ENCODE results near the gene POLD3.
"Not testable (repeated sequence)": the region's sequence is repeated elsewhere in the genome, so short reads cannot be mapped to it uniquely, and the experiment has no call there.

POLD3 gene

DNA sequence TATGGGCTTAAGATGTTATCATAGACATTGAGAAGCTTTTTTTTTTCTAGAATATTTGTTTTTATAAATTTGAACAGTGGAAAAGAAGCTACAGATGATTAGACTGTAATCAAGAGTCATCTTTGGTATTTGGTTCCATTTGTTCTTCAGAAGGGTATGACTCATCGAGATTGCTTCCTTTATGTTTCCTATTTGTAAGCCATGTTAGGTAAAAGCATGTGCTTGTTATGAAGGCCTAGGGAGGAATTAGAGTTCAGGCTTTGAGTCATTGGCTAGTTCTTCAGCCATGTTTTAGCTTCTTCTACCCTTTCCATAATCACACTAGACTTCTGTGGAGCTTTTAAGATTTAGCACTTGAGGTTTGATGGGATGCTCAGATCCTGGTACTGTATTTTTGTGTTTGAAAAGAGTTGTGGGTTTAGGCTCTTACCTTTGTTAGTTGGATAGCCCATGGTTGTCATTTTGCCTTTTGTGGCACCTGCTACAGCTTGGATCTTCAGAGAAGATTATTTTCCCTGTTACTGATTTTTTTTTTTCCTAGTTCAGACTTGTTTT, 44.3 kb downstream of the POLD3 start:
- DNase-seq (ENCODE audit: low read depth in 2 of 2) = peak; percentile 58 to 62

DNA sequence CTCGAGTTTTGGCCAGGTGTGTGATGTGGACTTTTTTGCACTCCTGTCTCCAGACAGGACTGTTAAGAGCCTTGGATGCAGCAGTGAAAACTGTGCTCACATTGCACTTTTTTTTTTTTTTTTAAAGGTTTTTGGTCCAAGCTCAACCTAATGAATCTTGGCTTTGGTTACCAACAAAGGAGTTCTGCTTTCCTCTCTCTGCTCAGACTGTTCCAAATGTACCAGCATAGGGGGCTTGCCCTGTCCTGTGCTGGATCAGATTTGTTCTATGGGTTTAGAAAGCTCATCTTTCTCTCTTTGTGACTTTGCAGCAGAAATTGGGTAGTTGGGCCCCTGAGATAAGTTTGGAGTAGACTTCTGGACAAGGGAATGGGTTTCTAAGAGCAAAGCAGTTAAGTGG, 45.3 kb downstream of the POLD3 start:
- no peak for DNase-seq (ENCODE audit: low read depth in 2 of 2)

DNA sequence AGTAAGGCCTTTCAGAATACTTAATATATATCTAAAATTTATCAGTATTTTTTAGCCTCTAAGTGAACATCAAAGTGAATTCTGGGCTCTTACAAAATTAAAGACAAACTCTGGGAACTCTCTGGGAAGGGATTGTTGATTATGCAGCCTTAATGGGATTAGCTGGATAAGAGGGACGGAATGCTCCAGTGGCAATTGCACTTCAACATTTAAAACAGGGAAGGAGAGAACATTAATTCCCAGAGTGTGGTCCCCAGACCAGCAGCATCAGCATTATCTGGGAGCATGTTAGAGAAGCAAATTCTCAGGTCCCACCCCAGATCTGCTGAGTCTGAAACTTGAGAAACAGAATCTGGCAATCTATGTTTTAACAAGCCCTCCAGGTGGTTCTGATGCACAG, 46.5 kb downstream of the POLD3 start:
- DNase-seq (ENCODE audit: low read depth in 2 of 2) = no peak

DNA sequence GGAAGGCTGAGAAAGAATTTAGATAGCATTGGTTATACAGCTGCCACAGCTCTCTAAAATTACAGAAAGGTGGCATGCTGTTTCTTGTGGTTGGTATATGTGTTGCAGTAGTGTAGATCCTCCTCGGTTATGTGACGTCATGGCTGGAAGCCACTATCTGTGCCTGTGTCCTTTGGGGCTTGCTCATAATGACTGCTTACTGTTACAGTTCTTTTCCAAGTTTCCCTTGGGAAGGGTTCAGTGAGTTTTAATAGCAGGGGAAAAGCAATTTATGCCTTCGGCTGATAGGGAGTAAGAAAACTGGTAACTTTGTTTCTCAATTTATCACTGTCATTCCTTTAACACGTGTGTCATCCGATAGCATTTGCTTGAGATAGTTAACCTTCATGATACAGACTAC, 47.2 kb downstream of the POLD3 start:
- DNase-seq (ENCODE audit: low read depth in 2 of 2) = no peak

DNA sequence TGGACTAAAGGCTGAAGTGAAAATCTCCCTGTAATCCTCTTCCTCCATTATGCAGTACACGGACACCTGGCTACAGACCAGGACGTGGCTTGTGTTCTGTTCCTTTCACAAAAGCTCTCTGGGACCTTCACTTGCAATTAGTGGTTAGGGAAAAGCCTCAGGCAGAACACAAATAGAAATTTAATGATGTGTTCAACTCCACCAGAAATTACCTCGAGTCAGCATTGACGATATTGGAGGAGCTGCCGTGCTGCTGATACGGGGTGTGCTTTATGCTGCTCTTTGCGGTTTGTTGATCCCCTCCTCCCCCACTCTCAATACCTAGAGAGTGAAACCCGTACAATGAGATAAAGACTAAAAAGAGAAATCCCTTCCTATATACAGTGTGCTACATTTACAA, 48.9 kb downstream of the POLD3 start:
- no peak for DNase-seq (ENCODE audit: low read depth in 2 of 2)

DNA sequence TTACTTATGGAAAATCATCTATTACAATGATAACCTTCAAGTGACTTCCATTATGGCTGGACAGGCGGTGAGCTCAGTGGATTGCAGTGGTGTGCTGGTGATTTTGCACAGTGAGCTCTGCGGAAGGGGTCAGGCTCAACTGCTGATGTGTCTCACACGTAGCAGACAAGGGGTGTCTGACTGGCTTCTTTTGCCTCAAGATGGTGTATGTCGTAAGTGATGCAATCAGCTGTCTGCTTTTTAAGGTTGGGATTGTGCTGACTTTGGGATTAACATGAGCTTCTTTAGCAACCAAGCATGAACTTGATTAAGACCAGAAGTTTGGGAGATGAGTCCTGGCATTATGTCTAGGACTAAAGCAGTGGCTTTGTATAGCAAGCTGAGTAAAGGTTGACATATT, 49.5 kb downstream of the POLD3 start:
- DNase-seq (ENCODE audit: low read depth in 2 of 2) = peak; percentile 13 to 18

DNA sequence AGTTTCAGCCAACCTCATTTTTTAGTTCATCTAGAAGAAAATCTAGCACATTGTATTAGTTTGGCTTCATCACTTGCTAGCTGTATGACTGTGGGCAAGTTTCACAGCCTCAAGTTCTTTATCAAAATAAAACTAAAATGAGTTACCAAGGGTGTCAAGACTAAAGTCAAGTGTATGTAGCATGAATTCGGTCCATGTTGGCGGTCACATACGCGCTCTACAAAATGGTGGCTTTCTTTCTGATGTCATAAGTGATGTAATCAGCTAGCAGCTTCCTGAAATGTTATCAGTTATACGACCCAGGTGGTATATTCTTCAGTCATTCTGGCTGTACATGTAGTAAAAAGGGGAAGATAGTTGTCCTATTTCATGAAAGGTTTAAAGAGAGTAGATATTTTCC, 50.5 kb downstream of the POLD3 start:
- DNase-seq (ENCODE audit: low read depth in 2 of 2) = no peak

DNA sequence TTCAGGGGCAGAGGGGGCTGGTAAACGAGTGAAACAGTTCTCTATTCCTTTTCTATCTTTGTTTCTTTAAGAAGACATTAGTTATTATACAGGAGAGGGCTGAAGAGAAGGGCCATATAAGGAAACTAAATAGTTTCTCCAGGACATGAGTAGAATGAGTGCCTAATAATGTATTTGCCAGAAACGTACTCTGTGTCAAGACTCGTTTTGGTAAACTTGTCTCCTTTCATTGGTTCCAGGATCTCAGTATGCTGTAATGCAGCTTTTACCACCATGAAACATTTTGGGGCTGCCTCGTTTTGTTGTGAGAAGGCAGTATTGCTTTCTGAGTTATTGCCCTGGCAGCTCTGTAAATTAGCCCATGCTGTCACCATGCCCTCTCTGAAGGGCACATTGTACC, 51.7 kb downstream of the POLD3 start:
- no peak for DNase-seq (ENCODE audit: low read depth in 2 of 2)

DNA sequence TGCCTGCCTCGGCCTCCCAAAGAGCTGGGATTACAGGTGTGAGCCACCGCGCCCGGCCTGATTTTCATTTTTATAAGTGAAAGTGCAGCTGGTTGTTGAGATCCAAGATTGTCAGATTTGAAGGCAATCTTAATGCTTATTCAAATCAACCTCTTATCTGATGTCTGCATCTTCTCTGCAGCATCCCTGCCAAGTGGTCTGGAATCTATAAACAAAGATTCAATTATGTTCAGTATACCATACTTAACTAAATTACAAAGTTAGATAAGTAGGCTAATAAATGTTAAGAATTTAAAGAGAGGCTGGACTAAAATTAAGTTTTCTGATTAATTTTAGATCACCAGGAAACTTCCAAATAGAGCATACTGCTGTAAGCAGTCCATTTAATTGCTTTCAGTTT, 53.8 kb downstream of the POLD3 start:
- no peak for DNase-seq (ENCODE audit: low read depth in 2 of 2)

DNA sequence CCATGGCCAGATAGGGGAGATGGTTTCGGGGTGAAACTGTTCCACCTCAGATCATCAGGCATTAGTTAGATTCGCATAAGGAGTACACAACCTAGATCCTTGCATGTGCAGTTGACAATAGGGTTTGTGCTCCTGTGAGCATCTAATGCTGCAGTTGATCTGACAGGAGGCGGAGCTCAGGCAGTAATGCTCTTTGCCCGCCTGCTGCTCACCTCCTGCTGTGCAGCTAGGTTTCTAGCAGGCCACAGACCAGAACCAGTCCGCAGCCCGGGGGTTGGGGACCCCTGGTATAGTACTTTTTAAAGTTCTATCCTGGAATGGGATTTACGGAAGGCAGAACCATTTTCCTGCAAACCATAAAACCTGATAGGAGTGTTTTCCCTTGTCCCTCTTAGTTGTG, 54.6 kb downstream of the POLD3 start:
- no peak for DNase-seq (ENCODE audit: low read depth in 2 of 2)

DNA sequence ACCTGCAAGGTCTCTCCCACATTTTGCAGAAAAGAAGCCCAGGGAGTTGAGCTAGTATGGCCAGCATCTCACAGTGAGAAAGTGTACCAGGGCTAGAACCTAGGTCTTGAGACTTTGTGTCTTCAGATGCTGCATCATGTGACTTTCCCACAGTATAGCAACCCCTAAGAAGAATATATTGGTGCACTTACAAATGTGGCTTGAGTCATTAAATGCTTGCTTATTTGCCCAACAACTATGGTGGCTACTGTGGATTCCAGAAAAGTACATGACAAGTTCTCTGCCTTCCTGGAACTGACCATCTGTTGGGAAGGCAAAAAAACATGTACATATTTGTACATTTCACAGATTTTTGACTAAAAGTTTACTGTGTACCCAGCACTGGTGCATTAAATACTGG, 55.0 kb downstream of the POLD3 start:
- DNase-seq (ENCODE audit: low read depth in 2 of 2) = no peak

DNA sequence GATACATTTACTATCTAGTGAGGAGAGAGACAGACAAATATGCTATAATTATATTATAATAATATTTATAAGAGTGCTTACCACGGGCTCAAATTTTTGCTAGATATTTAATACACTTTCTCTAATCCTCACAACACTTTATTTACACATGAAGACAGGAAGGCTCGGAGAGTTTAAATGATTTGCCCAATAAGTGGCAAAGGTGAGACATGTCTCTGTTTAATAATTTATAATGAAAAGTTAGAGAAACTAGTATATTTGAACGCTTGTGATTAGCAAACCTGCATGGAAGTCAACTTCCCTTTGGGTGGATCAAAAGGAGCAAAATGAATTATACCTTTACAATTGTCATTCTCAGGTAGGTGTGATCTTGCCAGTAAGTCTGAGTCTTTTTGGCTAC, 55.4 kb downstream of the POLD3 start:
- DNase-seq (ENCODE audit: low read depth in 2 of 2) = no peak

DNA sequence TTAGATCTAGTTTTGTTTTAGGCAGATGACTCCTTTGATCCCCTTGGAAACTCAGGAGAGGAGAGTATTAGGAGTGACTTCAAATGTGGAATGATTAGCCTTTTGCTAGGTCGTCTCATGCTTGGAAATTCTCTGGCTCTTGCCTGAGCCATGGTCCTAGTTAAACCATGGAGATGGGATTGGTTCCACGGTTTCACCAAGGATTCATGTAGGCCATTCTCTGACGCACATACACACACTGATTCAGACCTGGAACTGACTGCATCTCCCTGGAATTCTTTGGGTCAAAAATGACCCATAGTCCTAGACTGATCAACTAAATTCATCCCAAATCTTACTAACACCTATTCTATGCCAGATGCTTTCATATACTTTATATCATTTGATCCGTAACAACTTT, 56.5 kb downstream of the POLD3 start:
- DNase-seq (ENCODE audit: low read depth in 2 of 2) = no peak

DNA sequence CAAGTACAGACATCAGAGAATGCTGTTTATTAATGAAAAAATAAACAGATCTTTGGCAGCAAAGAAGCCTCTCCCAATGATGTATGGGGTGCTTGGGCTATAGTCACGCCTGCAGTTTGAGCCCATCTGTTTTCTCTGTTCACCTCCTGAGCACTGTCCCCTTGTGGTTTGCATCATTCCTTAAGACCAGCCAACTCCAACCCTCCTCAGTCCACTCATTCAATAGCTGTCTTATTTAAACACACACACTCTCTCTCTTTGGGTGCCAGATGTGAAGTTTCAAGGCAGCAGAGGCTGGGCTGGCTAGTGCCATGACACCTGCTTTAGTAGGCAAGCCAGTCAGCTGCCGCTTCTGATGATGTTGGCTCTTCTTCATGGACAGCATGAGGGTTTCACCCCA, 58.1 kb downstream of the POLD3 start:
- DNase-seq (ENCODE audit: low read depth in 2 of 2) = peak in 1 of 2 experiments; percentile 8

DNA sequence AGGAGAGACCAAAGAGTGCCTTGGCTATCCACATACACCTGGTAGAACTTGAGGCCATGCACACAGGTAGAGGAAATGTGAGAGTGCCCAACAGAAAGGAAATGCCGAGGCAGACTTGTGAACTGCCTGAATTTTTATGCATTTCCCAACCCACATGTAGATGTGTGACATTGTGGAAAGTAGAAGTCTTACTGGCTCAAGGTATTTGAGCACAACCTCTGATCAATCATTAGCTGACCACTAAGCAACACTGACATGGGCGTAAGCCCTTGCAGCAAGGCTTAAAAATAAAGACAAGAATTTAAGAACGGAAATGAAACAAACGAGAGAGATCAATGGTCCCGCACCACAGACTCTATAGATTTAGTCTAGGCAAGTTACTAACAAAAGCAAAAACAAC, 62.6 kb downstream of the POLD3 start:
- no peak for DNase-seq (ENCODE audit: low read depth in 2 of 2)

DNA sequence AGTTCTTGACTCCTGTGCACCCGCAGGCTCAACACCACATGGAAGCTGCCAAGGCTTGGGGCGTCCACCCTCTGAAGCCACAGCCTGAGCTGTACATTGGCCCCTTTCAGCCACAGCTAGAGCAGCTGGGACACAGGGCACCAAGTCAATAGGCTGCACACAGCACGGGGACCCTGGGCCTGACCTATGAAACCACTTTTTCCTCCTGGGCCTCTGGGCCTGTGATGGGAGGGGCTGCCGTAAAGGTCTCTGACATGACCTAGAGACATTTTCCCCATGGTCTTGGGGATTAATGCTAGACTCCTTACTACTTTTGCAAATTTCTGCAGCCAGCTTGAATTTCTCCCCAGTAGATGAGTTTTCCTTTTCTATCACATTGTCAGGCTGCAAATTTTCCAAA, 66.7 kb downstream of the POLD3 start:
- DNase-seq (ENCODE audit: low read depth in 2 of 2) = not testable (repeated sequence)

DNA sequence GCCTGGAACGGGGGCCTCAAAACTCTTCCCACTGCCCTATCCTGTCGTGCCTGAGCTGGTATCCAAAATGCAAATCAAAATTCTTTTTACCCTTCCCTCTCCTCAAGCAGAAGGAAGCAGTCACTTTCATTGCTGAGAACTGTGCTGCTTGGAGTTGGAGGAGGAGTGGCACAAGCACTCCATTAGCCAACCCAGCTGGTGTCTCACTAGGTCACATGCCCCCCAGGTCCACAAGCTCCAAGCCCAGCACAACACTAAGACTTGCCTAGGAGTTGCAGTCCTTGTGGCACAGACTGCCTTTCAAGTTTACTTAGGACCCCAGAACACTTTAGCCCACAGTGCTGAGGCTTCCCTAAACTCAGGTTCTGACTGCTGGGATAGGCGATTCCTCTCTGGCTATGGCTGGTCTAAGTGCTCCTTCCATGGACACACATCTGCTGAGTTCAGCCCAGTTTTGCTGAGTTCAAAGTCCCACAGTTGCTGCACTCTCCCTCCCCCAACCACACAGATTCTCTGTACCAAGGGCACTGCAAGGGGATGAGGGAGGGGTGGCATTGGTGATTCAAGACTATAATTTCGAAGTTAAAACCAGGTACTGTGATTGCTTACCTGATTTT, 70.2 kb downstream of the POLD3 start:
- no peak for DNase-seq (ENCODE audit: low read depth in 2 of 2)

DNA sequence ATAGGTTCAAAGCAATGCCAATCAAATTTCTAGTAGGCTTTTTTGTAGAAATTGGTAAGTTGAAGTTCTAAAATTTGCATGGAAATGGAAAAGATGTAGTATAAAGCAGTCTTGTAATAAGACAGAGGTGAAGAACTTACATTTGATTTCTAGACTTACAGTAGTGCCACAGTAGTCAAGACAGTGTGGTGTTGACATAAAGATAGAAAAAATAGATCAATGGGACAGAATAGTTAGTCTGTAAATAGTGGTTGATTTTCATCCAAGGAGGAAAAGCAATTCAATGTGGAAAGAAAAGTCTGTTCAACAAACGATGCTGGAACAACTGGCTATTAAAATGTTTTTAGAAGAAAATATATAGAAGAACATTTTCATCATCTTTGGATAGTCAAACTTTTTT, 70.9 kb downstream of the POLD3 start:
- DNase-seq (ENCODE audit: low read depth in 2 of 2) = no peak

DNA sequence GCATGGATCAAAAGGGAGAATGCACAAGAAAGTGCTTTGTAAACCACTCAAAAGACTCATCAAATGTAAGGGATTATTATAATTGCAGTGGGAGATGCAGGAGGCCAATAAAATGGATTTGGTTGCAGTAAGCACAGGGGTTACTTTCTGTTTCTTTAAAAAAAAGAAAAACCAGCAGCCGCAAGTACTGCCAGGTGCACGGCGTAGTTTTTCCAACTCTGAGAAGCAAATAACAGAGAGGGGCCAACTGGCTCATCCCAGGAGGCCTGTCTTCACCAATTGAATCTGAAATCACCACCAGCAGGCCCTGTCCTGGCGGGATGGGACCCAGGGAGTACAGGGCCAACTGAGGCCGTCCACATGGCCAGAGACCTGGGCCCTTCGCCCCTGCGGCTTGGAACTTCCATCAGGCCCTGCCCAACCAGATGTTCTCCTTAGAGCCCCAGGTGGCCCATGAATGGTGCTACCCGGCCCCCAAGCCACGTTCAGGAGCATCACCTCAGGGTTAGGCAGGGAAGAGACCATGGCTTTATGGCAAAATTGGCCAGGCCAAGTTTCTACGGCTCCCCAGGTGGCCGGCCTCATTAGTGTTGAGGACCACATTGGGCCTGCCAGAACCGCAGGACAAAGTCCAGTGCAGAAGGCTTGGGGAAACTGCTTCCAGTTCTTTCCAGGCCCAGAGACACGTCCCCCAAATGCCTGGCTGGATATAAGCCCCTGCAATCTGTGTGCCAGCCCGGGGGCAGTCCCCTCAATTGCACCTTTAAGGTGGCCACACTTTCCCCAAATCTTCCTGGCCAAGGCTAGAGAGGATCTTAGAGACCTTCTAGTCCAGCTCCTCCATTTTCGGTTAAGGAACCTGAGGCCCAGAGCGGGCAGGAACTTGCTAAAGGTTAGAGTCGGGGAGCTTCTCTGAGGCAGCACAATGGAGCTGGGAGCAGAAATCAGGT, 77.1 kb downstream of the POLD3 start:
- DNase-seq (ENCODE audit: low read depth in 2 of 2) = no peak

DNA sequence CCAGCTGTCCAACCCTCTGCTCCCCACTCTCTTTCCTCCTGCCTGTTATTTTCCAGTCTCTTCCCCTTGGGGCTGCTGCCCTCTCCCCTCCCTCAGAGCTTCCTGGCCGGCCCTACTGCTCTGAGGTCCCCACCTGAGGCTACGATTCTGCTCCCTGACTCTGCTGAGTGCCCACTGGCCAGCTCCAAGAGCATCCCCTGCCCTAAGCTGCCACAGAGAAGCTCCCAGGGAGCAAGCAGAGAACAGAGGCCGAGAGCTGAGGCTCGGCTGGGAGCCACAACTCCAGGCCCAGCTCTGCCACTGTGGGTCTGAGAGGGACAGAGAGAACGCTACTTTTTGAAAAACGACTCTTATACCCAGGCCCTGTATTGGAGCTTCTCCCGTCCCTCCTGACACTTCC, 77.8 kb downstream of the POLD3 start:
- no peak for DNase-seq (ENCODE audit: low read depth in 2 of 2)

DNA sequence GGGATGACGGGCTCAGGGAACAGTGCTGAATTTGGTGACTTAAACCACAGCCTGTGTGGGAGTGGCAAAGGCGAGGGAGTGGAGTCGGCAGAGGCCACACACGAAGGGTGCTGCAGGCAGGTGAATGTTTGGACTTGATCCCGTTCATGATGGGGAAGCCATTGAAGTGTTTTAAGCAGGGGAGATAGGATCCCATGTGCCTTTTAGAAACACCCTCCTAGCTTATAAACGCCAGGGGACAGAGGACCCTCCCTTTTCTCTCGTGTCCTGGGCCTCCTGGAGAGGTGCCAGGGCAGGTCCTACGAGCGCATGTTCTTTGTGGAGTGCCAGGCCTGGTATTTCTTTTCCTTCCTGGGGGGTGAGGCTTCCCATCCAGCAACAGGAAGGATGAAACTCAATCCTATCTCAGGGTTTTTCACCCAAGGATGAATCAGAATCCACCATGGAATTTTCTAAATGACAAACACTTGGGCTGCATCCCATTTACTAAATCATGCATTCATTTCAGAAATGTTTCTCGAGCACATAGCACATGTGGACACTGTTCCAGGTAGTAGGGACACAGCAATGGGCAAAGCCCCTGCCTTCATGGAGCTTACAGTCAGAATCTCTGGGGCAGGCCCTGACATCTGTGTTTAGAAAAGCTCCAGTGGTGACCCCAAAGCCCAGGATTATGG, 79.3 kb downstream of the POLD3 start:
- peak; percentile 55 to 57 for DNase-seq (ENCODE audit: low read depth in 2 of 2)

DNA sequence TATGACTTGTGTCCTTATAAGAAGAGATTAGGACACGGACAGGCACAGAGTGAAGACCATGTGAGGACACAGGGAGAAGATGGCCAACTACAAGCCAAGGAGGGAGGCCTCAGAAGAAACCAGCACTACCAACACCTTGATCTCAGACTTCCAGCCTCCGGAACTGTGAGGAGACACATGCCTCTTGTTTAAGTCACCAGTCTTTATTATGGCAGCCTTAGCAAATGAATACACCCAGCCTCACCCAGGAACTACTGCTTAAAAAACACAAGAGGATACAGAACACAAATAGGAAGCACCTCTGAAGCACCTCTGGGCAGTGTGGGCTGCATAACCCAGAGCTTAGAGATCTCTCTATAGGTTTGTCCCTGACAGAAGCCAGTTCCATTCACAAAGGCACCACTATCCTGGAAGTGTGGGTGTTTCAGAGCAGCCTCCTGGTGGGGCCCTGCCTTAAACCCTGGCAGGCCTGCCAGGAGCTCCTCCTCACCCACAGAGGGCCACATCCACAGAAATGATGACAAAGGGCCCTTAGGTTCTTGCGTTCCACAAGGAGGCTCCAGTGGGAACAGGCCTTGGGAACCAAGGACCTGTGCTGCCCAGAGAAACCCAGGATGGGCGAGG, 80.1 kb downstream of the POLD3 start:
- peak in 1 of 2 experiments; percentile 8 for DNase-seq (ENCODE audit: low read depth in 2 of 2)

Measured in fibroblast of skin of left biceps (primary cell).